Fibroblast of villous mesenchyme (primary cell): ENCODE measurements around the gene CRYGN. TPM values are rescaled to one million over a fixed set of nuclear protein-coding genes. Genes with fewer than 3 reads are reported as not detected.

Source experiments
- DNase-seq: peaks from one replicate; pipeline ENCODE4 v3.0.0-alpha.2; 2010; ENCODE audit warnings: low read depth
- H3K4me3 ChIP-seq: 2 replicates; pipeline ENCODE4 v1.5.1; 2011; ENCODE audit warnings: low read depth, mild to moderate bottlenecking, low read length
- total RNA-seq: library from RNA; depleted of rRNA; stranded (reverse); fragments of >200 nt; gene quantifications from 2 replicates; pipeline ENCODE4 v1.2.3, GENCODE V29; 2012
- TF ChIP-seq, protein P1 (sequence below): IDR thresholded peaks from 2 replicates; pipeline ENCODE4 v1.5.1; 2012; ENCODE audit warnings: low read depth, mild to moderate bottlenecking, low read length; ENCODE audit not compliant: insufficient read depth

Gene CRYGN
- total RNA-seq, 1 donor, result under 0.01 TPM

DNA sequence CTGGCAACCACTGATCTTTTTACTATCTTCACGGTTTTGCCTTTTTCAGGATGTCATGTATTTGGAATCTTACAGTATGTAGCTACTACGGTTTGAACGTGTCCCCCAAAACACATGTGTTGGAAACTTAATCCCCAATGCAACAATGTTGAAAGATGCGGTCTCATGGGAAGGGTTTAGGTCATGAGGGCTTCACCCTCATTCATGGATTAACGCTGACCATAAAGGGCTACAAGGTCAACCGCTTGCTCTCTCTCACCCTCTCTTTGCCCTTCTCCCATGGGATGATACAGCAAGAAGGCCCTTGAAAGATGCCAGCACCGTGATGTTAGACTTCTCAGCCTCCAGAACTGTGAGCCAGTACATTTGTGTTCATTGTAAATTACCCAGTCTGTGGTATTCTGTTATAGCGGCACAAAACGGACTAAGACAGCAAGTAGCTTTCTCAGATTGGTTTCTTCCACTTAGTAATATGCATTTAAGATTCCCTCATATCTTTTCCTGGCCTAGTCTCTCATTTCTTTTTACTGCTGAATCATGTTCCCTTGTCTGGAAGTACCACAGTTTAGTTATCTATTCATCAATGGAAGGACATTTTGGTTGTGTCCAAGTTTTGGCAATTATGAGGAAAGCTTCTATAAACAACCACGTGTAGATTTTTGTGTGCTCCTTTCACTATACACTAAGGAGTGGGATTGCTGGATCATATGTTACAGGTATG, 3.0 kb upstream of the CRYGN start:
- TF ChIP-seq, protein P1, sequence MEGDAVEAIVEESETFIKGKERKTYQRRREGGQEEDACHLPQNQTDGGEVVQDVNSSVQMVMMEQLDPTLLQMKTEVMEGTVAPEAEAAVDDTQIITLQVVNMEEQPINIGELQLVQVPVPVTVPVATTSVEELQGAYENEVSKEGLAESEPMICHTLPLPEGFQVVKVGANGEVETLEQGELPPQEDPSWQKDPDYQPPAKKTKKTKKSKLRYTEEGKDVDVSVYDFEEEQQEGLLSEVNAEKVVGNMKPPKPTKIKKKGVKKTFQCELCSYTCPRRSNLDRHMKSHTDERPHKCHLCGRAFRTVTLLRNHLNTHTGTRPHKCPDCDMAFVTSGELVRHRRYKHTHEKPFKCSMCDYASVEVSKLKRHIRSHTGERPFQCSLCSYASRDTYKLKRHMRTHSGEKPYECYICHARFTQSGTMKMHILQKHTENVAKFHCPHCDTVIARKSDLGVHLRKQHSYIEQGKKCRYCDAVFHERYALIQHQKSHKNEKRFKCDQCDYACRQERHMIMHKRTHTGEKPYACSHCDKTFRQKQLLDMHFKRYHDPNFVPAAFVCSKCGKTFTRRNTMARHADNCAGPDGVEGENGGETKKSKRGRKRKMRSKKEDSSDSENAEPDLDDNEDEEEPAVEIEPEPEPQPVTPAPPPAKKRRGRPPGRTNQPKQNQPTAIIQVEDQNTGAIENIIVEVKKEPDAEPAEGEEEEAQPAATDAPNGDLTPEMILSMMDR, result no peak
- peak; percentile 94 for DNase-seq
- H3K4me3 ChIP-seq, result no peak overlapping the region

GRCh38 chr7:151440799-151441445, 981 bp upstream of the CRYGN start:
- DNase-seq, result peak; percentile 44

GRCh38 chr7:151438864-151439601, 908 bp downstream of the CRYGN start:
- TF ChIP-seq, protein P1, result no peak
- no peak for DNase-seq
- no peak overlapping the region for H3K4me3 ChIP-seq

More at GRCh38 chr7:151440799-151441445, 981 bp upstream of the CRYGN start:
- TF ChIP-seq, protein P1, result no peak
- no peak overlapping the region for H3K4me3 ChIP-seq

DNA sequence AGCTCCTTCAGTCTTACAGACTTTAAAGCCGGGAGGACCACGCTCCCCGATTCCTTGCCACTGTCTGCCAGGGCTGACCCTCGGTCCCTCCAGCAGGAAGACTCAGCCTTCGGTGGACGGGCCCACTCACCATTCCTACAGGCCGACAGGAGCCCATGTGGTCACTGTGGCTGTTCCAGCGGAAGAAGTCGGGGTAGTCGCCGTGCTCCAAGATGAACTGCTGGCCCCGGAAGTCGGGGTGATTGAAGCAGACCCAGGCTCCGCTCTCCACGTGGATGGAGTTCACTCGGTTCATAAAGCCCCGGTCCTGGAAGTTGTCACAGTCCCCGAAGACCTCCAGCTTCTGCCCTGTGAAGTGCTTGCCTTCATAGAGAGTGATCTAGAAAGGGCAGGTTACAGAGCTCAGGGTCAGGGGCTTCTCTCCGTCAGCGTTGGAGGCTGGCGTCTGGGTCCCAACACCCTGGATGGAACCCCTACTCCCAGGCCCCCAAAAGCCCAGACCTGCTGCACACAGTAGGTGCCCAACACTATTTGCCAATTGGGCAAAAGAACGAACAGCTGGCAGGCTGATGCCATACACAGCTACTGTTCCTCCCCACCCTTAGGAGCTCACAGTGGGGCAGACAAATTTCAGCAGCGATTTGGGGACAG, 1.9 kb downstream of the CRYGN start:
- H3K4me3 ChIP-seq, result no peak overlapping the region
- TF ChIP-seq, protein P1, result no peak
- no peak for DNase-seq

GRCh38 chr7:151437159-151437553, 2.8 kb downstream of the CRYGN start:
- no peak overlapping the region for H3K4me3 ChIP-seq
- TF ChIP-seq, protein P1, result no peak
- no peak for DNase-seq

- TF ChIP-seq, protein P1, result no peak
Measured at GRCh38 chr7:151436446-151437158, 3.3 kb downstream of the CRYGN start.

More at GRCh38 chr7:151436446-151437158, 3.3 kb downstream of the CRYGN start:
- peak; percentile 81 for DNase-seq
- no peak overlapping the region for H3K4me3 ChIP-seq
